NCI-H69 (cell line): Measurements from ENCODE around the gene IFNW1.
"Not testable (repeated sequence)": the region's sequence is repeated elsewhere in the genome, so short reads cannot be mapped to it uniquely, and the experiment has no call there.

ENCODE experiments used
- DNase-seq: peaks from one replicate; lab custom pipeline; 2025; lab: John Stamatoyannopoulos, UW

IFNW1 gene

DNA sequence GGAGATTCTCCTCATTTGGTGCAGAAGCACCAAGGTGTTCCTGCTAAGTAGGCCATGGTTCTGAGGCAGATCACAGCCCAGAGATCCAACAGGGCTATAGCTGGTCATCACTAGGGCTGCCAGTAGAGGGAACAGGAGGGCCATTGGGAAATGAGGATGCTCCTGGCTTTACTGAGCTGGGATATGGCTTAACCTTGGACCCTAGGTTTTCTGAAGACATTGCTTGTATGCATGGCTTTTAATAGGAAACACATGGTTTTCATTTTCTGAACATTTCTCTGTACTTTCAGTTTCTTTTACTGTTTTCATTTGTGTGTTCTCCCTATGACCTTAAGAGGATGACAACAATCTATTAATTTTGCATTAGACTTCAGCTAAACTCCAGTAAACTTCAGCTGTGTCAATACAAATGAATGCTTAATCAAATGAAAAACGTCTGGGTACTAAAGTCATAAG is at the start of gene IFNW1:
Gene IFNW1, minus strand, starts transcription at position 406 of the 456 bp plus-strand sequence. Its CDS starts 262 bp downstream, at position 144.
- DNase-seq: no peak

DNA sequence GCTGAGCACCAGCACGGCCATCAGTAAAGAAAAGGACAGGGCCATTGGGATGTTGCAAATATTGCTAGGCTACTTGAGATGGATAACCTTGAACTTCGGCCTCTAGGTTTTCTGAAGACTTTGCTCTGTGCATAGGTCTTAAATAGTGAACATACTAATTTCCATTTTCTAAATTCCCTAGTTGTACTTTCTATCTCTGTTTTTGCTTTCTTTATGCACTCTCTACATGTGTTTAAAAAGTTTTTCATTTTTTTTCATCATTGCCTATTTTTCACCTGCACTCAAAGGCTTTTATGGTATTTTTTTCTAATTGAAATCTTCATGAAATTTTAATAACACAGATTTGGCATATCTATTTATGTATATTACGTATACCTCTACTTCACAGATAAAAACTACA is 45.9 kb upstream of the IFNW1 start, which contains the start of gene IFNA4:
Gene IFNA4, minus strand, starts transcription at position 101 of the 400 bp plus-strand sequence. Its CDS starts 56 bp downstream, at position 45.
- not testable (repeated sequence) for DNase-seq

DNA sequence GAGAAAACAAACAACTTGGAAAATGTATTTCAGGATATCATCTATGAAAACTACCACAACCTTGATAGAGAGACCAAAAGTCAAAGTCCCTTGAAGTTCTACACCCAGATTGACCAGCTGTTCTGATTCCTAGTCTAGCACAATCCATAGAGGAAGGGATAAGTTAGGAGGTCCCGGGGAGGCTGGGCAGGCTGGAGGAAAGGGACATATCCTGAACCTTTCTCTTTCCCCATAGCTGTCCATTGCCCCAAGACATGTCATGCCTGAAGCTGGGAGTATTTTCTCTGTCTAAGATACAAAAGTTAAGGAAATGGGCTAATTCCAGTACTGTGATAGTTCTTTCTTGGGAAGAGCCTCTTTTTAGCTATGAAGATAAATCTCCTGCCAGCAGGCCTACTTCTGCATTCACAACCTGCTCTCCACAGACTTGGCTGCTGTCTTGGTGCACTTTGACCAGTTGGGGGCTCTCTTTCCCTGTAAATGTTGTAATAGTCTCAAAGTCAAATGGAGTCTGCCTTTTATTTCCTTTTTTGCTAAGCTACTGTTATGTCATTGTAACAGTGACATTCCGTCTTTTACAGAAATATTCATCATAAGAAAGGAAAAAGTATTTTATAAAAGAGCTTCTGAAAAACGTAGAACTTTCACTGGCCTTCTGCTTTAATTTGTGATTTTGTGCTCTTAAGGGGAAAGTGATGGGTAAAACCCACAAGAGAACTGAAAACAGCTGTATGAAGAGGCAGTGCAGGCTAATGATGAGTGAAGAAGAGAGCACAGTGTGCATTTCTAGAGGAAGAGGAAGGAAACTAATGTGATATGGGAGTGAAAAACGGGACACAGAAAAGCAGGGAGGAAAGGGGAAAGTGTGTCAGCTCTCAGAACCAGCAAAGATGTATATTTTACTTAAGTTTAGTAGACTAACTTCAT is 41.4 kb upstream of the IFNW1 start:
- peak; percentile 14 for DNase-seq

GRCh38 chr9:21174671-21175070 is 33.0 kb upstream of the IFNW1 start:
- DNase-seq: no peak

DNA sequence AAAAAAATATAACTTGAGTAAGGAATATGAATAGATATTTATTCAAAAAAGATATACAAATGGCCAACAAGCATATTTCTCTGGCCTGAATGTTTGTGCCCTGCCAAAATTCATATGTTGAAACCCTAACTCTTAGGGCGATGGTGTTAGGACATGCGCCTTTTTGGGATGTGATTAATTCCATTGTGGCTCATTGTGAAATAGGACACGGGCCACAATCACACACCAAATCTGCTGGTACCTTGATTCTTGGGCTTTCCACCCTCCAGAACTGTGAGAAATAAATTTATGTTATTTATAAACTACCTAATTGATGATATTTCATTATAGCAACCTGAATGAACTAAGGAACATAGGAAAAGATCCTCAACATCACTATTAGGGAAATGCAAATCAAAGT is 30.5 kb upstream of the IFNW1 start:
- DNase-seq: no peak

DNA sequence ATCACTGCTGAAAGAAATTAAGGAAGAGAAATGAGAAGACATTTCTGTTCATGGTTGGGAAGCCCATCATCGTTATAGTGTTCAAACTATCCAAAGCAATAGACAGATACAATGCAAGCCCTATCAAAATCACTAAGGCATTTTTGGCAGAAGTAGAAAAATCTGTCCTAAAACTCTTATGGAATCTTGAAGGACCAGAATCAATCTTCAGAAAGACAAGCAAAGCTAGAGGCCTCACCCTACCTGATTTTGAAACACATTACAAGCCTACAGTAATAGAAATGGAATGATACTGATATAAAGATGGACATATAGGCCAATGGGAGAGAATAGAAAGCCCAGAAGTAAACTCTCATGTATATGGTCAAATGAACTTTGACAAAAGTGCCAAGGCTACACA is 29.7 kb upstream of the IFNW1 start:
- DNase-seq: no peak

GRCh38 chr9:21166560-21166959 is 24.9 kb upstream of the IFNW1 start, which contains the start of gene IFNA21:
TSS of gene IFNA21 (minus strand) at chr9:21166660. CDS start at chr9:21166612, 48 bp downstream.
- DNase-seq: not testable (repeated sequence)

- no peak for DNase-seq
Measured at GRCh38 chr9:21165516-21165915, 23.9 kb upstream of the IFNW1 start.

- DNase-seq: peak; percentile 7
Measured at GRCh38 chr9:21160178-21160577, 18.5 kb upstream of the IFNW1 start.

GRCh38 chr9:21155501-21155900 is 13.9 kb upstream of the IFNW1 start:
- DNase-seq: no peak

DNA sequence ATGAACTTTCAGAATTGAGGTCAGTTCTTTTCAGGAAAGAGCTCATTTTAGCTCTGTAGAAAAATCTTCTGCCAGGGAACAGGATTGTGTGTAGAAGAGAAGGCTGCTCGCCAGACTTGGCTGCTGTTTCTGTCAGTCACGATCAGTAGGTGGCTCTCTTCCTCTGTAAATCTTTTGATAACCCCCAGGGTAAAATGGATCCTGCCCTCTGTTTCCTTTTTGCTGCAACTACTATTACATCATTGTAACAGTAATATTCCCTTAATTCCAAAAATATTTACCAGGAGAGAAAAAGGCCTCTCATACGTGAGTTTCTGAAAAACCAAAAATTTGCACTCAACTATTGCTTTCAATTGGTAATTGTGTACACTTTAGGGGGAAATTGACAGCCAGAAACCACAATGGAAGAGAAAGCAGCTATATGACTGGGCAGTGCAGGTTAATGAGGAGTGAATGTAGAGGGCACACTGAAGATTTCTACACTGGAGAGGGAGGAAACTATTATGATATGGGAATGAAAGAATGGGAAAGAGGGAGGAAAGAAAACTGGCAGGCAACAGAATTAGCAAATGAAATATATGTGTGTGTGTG is 12.5 kb upstream of the IFNW1 start:
- peak; percentile 39 for DNase-seq

DNA sequence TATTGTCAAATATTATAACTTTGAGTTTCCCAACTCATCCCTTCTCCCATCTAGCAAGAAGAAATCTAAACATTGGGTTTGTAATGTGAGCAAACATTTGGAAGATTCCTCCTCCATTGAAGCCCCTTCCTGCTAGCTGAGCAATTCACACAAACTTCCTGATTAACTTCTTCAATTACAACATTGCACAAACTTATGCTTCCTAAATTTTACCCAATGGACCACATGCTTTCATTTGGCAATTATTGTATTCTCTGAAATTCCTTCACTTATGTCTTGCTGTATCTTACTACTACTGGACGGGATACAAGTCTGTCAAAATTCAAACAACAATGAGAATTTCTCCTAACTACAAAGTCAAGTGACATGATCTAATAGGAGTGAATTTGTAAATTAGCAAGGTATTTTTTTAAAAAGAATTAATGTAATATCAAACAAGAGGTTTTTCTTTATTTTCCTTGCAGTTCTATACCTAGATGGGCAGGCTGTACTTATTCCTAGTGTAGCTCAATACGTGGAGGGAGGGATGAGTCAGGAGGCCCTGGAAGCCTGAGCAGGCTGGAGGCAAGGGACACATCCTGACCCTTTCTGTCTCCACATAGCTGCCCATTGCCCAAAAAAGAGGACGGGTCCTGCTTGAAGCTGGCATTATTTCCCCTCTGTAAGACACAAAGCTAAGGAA is 11.8 kb upstream of the IFNW1 start:
- DNase-seq: no peak

DNA sequence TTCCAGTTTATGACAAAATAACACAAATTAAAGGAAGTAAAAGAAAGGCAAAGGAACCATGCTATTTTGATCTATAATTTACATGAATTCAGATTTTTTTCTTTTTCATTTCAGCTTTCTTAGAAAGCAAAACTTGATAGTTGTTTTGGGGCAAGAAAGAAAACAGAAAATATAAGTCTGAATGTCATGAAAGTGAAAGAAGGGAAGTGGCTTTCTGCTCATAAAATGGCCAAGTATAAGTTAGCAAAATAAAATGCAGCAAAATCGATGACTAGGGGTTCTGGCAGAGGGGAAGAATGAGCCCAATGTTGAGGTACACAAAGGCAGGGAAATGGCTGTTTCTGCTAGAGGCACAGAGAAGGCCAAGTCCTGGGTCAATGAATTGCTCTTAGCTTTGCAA is 3.0 kb upstream of the IFNW1 start:
- no peak for DNase-seq

GRCh38 chr9:21137020-21137419 is 4.6 kb downstream of the IFNW1 start:
- no peak for DNase-seq

DNA sequence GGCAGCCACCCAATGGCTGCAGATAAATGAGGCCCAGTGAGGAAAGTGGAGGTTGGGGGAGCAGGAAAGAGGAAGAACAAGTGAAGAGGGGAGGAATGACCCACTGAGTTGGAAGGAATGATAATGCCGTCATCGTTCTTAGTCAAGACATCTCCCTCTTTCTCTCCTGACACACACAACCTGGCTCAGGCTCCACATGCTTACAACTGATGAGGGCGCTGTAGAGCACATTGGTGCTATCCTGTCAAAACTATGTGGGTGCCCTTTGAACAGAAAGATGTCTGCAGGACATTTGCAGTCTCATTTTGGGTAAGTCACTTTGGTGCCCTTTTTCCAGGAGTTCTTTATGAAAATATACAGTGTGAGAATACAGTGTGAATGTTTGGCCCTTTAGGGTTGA is 5.9 kb downstream of the IFNW1 start:
- no peak for DNase-seq

- DNase-seq: not testable (repeated sequence)
Measured at GRCh38 chr9:21128186-21128585, 13.4 kb downstream of the IFNW1 start.

GRCh38 chr9:21121595-21122251 is 19.9 kb downstream of the IFNW1 start:
- DNase-seq: no peak

DNA sequence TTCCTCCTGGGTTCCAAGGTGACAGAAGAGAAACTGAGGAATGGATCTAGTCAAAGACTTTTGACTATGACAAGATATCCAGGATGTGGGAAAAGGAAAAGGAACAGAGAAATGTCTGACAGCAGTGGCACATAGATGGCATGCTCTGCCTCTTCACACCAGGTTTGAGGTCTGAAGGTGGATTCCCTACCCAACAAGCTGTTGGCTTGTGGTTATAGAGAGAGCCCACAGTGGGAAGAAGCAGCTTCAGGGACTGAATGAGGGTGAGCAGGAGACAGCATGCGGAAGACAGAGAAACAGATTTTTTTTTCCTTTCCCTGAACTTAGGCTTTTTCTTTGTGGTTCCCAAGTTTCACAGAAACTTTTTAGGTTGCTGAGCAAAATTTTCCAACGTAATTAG is 20.6 kb downstream of the IFNW1 start:
- no peak for DNase-seq

DNA sequence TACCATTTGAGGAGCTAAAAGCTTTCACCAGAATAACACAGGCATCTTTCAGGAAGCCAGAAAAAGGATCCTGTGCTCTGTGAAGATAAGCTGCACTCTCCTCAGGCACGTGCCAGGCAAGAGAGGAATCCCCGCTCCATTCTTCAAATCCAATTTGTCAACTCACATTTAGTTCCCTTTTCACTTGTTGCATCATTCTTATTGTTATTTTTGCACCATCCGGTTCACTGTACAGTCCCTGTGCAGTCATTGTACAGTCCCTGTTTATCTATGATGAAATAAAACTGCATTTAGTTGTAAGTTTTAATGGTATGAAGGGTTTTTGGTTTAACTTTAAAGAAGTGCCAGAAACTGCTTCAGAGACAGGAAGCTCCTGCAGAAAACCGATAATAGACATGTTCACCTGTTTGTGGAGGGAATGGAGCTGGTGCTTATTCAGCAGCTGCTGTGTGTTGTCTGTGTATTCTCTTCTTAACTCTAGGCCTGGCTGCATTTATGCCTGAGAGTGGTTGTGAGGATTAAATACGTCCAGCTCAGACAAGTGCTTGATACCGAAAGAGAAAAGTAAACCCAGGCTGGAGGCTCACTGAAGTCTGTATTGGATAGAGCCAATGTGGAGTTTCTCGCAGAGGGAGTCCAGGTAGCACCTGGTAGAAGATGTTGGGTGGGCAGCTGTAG is 22.4 kb downstream of the IFNW1 start:
- no peak for DNase-seq

- DNase-seq: no peak
Measured at GRCh38 chr9:21114311-21114710, 27.3 kb downstream of the IFNW1 start.
